GM12878 (cell line): ENCODE measurements around the gene PRKAB2. TPM values are rescaled to one million over a fixed set of nuclear protein-coding genes. Genes with fewer than 3 reads are reported as not detected.

Source experiments
- ATAC-seq: fragments of 200-7000 bp; cut with Tn5 transposase; 3 replicates; pipeline ENCODE4 v1.9.1; 2020; ENCODE audit warnings: mild to moderate bottlenecking, moderate library complexity
- BruUV-seq: library from RNA; stranded (reverse); fragments of 400-500 nt; replicated peaks from 2 replicates; lab custom pipeline; 2021; lab: Mats Ljungman, UMichigan
- CTCF ChIA-PET: fragments of 300-600 bp; sonication (Branson Sonifier 250); formaldehyde crosslinking; extraction: SDS; loops from one replicate; lab custom pipeline; 2021; ENCODE audit warnings: inconsistent platforms; lab: Yijun Ruan, JAX
- POLR2A ChIA-PET: fragments of 350-600 bp; formaldehyde crosslinking; extraction: SDS; loops from one replicate; lab custom pipeline; 2021; ENCODE audit warnings: inconsistent platforms; lab: Charles Lee
- RAD21 ChIA-PET: fragments of 300-600 bp; sonication (Branson Sonifier 250); formaldehyde crosslinking; loops from one replicate; lab custom pipeline; 2023; ENCODE audit warnings: antibody characterized with exemption; ENCODE audit not compliant: unreplicated experiment; lab: Charles Lee
- SMC1A ChIA-PET: fragments of 300-600 bp; sonication (Branson Sonifier 250); formaldehyde crosslinking; loops from one replicate; lab custom pipeline; 2023; ENCODE audit not compliant: unreplicated experiment, uncharacterized antibody; lab: Charles Lee
- DNase-seq: peaks from one replicate; pipeline ENCODE4 v3.0.0-alpha.2; 2011; ENCODE audit warnings: low read depth, low spot score
- FAIRE-seq: peaks from 3 replicates; lab custom pipeline; 2011; peaks lifted over from hg19 to GRCh38; lab: Jason Lieb, UNC
- H2AFZ ChIP-seq: 2 replicates; pipeline ENCODE4 v1.6.0; 2011; ENCODE audit warnings: low read depth, low read length, control low read depth; ENCODE audit not compliant: control insufficient read depth
- H3K27ac ChIP-seq: 2 replicates; pipeline ENCODE4 v1.5.1; 2011; ENCODE audit warnings: control low read depth; ENCODE audit not compliant: control insufficient read depth, insufficient read depth
- H3K27me3 ChIP-seq, 2 experiments: replicated peaks in 1 of 2; 2 replicates each; pipeline versions ENCODE4 v1.6.0 to v1.6.1; 2011; ENCODE audit warnings: low read length in 1 of 2; ENCODE audit not compliant: control insufficient read depth in 2 of 2, insufficient read depth in 2 of 2
- H3K36me3 ChIP-seq, 2 experiments: 2 replicates each; pipeline ENCODE4 v1.5.1; 2011; ENCODE audit warnings: low read length in 1 of 2; ENCODE audit not compliant: control insufficient read depth in 2 of 2, insufficient read depth in 2 of 2
- H3K4me1 ChIP-seq: 2 replicates; pipeline ENCODE4 v1.6.1; 2011; ENCODE audit warnings: mild to moderate bottlenecking, low read length, moderate library complexity, mixed read lengths; ENCODE audit not compliant: control insufficient read depth, insufficient read depth
- H3K4me2 ChIP-seq: 2 replicates; pipeline ENCODE4 v1.6.0; 2011; ENCODE audit warnings: control low read depth; ENCODE audit not compliant: control insufficient read depth, insufficient read depth
- H3K4me3 ChIP-seq: fragments of 200-600 bp; sonication (generic); 2 replicates; pipeline ENCODE4 v1.5.1; 2016
- H3K79me2 ChIP-seq: 2 replicates; pipeline ENCODE4 v1.6.0; 2011; ENCODE audit warnings: low read length; ENCODE audit not compliant: control insufficient read depth, insufficient read depth
- H3K9ac ChIP-seq: 2 replicates; pipeline ENCODE4 v1.8.0; 2011; ENCODE audit warnings: low read length, control low read depth, mixed read lengths; ENCODE audit not compliant: control insufficient read depth, insufficient read depth
- H3K9me3 ChIP-seq: replicated peaks from 3 replicates; pipeline ENCODE4 v1.5.1; 2011; ENCODE audit warnings: mild to moderate bottlenecking, low read length; ENCODE audit not compliant: control insufficient read depth, insufficient read depth
- H4K20me1 ChIP-seq: 2 replicates; pipeline ENCODE4 v1.6.0; 2011; ENCODE audit not compliant: control insufficient read depth, insufficient read depth
- FOXM1 ChIP-seq: IDR thresholded peaks from 2 replicates; pipeline ENCODE4 v1.6.1; 2012; ENCODE audit warnings: low read depth, mild to moderate bottlenecking, inconsistent platforms, low read length, moderate library complexity
- GATAD2B ChIP-seq: fragments of 450-650 bp; conservative IDR thresholded peaks from 2 replicates; pipeline ENCODE4 v1.6.1; 2017; ENCODE audit warnings: low read depth, mild to moderate bottlenecking, moderate library complexity
- HDAC2 ChIP-seq: fragments of 200-600 bp; sonication (generic); IDR thresholded peaks from 2 replicates; pipeline ENCODE4 v1.6.1; 2017
- IKZF2 ChIP-seq, 2 experiments: fragments of 450-650 bp; IDR thresholded peaks; 2 replicates each; pipeline ENCODE4 v1.6.1; 2017; ENCODE audit warnings: mild to moderate bottlenecking in 2 of 2, moderate library complexity in 2 of 2
- LARP7 ChIP-seq: fragments of 450-650 bp; IDR thresholded peaks from 2 replicates; pipeline ENCODE4 v1.6.1; 2017; ENCODE audit warnings: mild to moderate bottlenecking
- SMARCA5 ChIP-seq: fragments of 450-650 bp; IDR thresholded peaks from 2 replicates; pipeline ENCODE4 v1.6.1; 2017; ENCODE audit warnings: mild to moderate bottlenecking
- SPI1 ChIP-seq: IDR thresholded peaks from 2 replicates; pipeline ENCODE4 v1.6.1; 2011; ENCODE audit warnings: low read depth, mild to moderate bottlenecking, low read length, moderate library complexity, borderline replicate concordance; ENCODE audit not compliant: insufficient read depth
- TARDBP ChIP-seq: IDR thresholded peaks from 2 replicates; pipeline ENCODE4 v1.6.1; 2016; ENCODE audit warnings: borderline replicate concordance
- ZBED1 ChIP-seq: IDR thresholded peaks from 2 replicates; pipeline ENCODE4 v1.6.1; 2016; ENCODE audit warnings: borderline replicate concordance
- ZNF217 ChIP-seq: fragments of 450-650 bp; IDR thresholded peaks from 2 replicates; pipeline ENCODE4 v1.6.1; 2017; ENCODE audit warnings: antibody characterized with exemption, mild to moderate bottlenecking
- ZZZ3 ChIP-seq: IDR thresholded peaks from 2 replicates; pipeline ENCODE4 v1.6.1; 2011; ENCODE audit warnings: low read depth; ENCODE audit not compliant: control insufficient read depth, insufficient read length
- WGBS: methylation state at CpG from one replicate; pipeline ENCODE4 v1.1.6; 2016; ENCODE audit warnings: low lambda C conversion rate; ENCODE audit not compliant: insufficient replicate concordance, insufficient coverage; ENCODE audit errors: missing lambda C conversion rate; 5-methylcytosine and 5-hydroxymethylcytosine counted together
- in situ Hi-C: fragments of 300-500 bp; cut with MboI; formaldehyde crosslinking; loops from 9 replicates; pipeline ENCODE4 v1.14.3; 2018; ENCODE audit warnings: mixed read lengths
- intact Hi-C: fragments of 100-400 bp; cut with micrococcal nuclease; formaldehyde crosslinking; loops from one replicate; pipeline ENCODE4 v1.14.2; 2022; ENCODE audit not compliant: unreplicated experiment
- polyA plus RNA-seq, 11 experiments: library from polyadenylated mRNA; depleted of rRNA in 4 of 11; unstranded in 6 of 11; stranded (reverse) in 5 of 11; fragments of >200 nt; fragmentation: Nextera tagmentation in 4 of 11; fragmentation: Illumina TruSeq in 1 of 11; extraction: Ambion mirVana in 4 of 11; extraction: Trizol in 1 of 11; gene quantifications; 1 replicate in 1 of 11; 2 replicates in 10 of 11; pipeline versions ENCODE4 v1.2.1 to v1.2.3, GENCODE V29; 2011 to 2016; ENCODE audit warnings: inconsistent platforms in 2 of 11, missing spikeins in 2 of 11, low read depth in 1 of 11
- total RNA-seq, 4 experiments: library from RNA; depleted of rRNA in 3 of 4; stranded (reverse); fragments of >200 nt in 3 of 4; fragmentation: Illumina TruSeq in 1 of 4; extraction: Trizol in 1 of 4; gene quantifications; 2 replicates each; pipeline versions ENCODE4 v1.2.1 to v1.2.3, GENCODE V29; 2013 to 2021
- TF ChIP-seq, protein P1 (sequence below): fragments of 450-650 bp; formaldehyde crosslinking; IDR thresholded peaks from 2 replicates; pipeline ENCODE4 v1.5.0; 2022; ENCODE audit warnings: mild to moderate bottlenecking, missing genetic modification characterization

PRKAB2 gene
- total and polyA plus RNA-seq, 10 of the 15 experiments (the other 5 are each of a cell fraction or from before 2014, with no cell fraction given) = 2.2 to 26.4 (median 6.7) TPM

DNA sequence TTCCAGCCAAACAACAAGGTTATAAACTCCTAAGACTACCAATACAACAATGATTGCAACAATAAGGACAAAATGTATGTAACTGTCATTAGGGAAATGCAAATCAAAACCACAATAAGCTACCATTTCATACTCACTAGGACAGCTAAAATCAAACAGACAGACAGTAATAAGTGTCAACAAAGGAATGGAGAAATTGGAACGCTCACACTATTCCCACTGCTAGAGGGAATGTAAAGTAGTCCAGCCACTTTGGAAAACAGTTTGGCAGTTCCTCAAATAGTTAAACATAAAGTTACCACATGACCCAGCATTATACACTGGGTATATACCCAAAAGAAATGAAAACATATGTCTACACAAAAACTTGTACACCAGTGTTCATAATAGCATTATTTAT, 9.3 kb downstream of the PRKAB2 start:
- Histone ChIP-seq H2AFZ (no peak overlapping the region), H3K27me3 (no peaks in the 10 kb centered on the region), H3K27ac (no peak overlapping the region), H3K36me3 (peaks cover 2 to 21% of the 10 kb centered on the region in 2 experiments; a peak in 3 of 4 replicates)
- POLR2A ChIA-PET = interaction anchor here (0.6 kb wide), 1 partner anchor 21 kb away, joined by 7 read pairs; no protein-coding TSS in a partner anchor
- TF ChIP-seq IKZF2 (IDR thresholded peaks at IDR 0.05) (no peak), FOXM1 (no peak), SMARCA5 (no peak), SPI1 (no peak), GATAD2B (no peak), HDAC2 (no peak), ZBED1 (no peak), ZNF217 (no peak), ZZZ3 (no peak), TARDBP (no peak), LARP7 (no peak)
- TF ChIP-seq, protein P1, sequence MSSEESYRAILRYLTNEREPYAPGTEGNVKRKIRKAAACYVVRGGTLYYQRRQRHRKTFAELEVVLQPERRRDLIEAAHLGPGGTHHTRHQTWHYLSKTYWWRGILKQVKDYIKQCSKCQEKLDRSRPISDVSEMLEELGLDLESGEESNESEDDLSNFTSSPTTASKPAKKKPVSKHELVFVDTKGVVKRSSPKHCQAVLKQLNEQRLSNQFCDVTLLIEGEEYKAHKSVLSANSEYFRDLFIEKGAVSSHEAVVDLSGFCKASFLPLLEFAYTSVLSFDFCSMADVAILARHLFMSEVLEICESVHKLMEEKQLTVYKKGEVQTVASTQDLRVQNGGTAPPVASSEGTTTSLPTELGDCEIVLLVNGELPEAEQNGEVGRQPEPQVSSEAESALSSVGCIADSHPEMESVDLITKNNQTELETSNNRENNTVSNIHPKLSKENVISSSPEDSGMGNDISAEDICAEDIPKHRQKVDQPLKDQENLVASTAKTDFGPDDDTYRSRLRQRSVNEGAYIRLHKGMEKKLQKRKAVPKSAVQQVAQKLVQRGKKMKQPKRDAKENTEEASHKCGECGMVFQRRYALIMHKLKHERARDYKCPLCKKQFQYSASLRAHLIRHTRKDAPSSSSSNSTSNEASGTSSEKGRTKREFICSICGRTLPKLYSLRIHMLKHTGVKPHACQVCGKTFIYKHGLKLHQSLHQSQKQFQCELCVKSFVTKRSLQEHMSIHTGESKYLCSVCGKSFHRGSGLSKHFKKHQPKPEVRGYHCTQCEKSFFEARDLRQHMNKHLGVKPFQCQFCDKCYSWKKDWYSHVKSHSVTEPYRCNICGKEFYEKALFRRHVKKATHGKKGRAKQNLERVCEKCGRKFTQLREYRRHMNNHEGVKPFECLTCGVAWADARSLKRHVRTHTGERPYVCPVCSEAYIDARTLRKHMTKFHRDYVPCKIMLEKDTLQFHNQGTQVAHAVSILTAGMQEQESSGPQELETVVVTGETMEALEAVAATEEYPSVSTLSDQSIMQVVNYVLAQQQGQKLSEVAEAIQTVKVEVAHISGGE (CRISPR knock-in tag) = no peak
- TF ChIP-seq, all 136 proteins: peak for 0
- CTCF ChIA-PET = interaction anchor here (2.7 kb wide), 1 partner anchor 8 kb away, joined by 13 read pairs; the partner anchor contains the start of gene PRKAB2
- BruUV-seq = no TSS peak
- no peak overlapping the region for H3K4me3 ChIP-seq
- FAIRE-seq = no peak
- WGBS = 90% methylated on average over 1 of the region's 1 CpG
- no peaks in the 10 kb centered on the region; the same call in 1 of the 2 replicates for H3K79me2 ChIP-seq
- SMC1A ChIA-PET = interaction anchor here (1.6 to 2.7 kb wide), 3 partner anchors 10 to 82 kb away, joined by 3 to 14 read pairs (median 4); no protein-coding TSS in a partner anchor
- H3K4me1 ChIP-seq = no peaks in the 10 kb centered on the region
- no peak for ATAC-seq
- H3K9ac ChIP-seq = no peak overlapping the region
- H3K4me2 ChIP-seq = no peak overlapping the region
- intact Hi-C loops = no loop called here
- DNase-seq = no peak
- H4K20me1 ChIP-seq = no peaks in the 10 kb centered on the region
- H3K9me3 ChIP-seq = no peaks in the 10 kb centered on the region
- in situ Hi-C loops = no loop called here
- RAD21 ChIA-PET = no interaction called here
